ENCODE results near the gene KIF3A.
A peak's percentile ranks its signal among the peaks of the same experiment; 100 is the strongest.

The KIF3A gene

DNA sequence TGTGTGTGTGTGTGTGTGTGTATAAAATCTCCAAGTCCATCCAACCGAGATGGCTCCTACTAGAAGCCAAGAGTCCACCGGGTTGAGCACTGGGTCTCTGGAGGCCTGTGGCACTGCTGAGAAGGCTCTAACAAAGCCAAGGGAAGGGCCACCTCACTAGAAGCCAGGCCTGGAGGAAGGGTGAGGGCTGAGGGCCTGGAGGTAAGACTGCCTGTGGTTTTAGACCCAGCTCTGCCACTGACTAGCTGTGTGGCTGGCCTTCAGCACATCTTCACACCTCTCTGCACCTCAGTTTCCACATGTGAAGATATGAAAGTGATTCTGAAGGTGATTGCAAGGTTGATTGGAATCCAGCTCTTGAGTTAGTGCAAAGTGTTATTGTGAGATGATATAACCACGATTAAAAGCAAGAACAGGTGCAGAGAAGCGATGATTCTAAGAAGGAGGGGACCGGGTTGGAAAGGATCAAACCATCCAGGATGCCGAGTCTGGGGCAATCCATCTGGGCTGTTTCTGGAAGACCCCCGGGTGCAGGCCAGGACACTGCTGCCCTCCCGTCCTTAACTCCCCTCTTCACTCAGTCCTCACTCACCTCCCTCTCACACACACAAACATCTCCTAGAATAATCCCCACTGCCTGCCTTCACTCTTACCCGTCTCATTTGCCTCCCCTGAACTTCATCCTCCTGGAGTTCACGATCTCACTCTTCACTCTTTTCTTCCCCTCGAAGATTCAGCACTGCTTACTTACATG lies 61.2 kb downstream of the KIF3A start:
- DNase-seq, result no peak

GRCh38 chr5:132674671-132675506 lies 62.5 kb downstream of the KIF3A start:
- no peak for DNase-seq

- no peak for DNase-seq
Measured at GRCh38 chr5:132673939-132674630, 63.3 kb downstream of the KIF3A start, which contains the start of gene IL4. Gene IL4 (plus strand): TSS chr5:132673989. CDS start chr5:132674051, 62 bp downstream.

- no peak for DNase-seq
Measured at GRCh38 chr5:132673488-132673887, 63.9 kb downstream of the KIF3A start.

DNA sequence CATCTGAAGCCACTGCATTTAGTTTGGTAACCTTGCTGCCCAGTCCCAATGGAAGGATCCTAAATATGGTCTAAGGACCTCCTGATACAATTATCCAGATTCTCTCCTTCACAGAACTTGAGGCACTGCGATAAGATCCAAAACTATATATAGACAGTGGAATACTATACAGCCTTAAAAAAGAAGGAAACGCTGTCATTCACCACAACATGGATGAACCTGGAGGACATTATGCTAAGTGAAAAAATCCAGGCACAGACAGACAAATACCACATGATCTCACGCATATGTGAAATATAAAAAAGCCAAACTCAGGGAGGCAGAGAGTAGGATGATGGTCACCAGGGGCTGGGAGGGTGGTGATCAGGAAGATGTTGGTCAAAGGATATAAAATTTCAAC lies 66.3 kb downstream of the KIF3A start:
- no peak for DNase-seq

DNA sequence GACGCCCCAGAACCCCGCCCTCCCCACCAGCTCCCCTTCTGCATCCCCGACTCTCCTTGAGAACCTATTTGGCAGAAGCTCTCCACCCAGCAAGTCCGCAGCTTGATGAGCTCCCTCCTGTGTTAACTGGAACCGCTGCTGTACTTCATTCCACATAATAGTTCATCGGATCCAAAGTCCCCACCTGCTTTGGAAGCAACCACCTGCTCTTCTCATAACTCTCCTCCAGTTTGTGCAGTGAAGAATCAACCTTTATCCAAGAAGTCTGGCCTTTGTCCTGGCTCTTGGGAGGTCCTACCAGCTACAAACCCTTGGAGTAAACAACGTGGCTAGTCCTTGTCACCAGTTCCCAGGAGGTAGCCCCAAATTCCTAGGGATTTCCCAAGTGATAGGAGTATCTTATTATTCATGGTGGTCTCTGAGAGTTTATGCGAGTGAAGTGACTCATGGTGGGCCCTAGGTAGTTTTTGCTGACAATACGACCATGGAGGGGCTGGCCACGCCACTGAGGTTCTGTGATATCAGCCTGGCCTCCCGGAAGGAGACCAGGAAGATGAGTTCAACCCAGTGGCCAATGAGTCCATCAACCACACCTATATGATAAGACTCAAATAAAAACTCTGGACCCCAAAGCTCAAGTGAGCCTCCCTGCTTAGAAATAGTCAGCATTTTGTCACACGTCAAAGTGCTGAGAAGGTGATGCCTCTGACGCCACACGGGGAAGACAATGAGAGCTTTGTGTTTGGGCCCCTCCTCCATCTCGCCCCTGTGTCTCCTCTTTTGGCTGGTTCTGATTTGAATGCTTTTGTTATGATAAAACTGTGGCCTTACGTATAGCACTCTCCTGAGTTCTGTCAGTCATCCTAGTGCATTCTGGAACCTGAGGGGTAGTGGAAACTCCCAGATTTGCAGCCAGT lies 67.1 kb downstream of the KIF3A start:
- no peak for DNase-seq

DNA sequence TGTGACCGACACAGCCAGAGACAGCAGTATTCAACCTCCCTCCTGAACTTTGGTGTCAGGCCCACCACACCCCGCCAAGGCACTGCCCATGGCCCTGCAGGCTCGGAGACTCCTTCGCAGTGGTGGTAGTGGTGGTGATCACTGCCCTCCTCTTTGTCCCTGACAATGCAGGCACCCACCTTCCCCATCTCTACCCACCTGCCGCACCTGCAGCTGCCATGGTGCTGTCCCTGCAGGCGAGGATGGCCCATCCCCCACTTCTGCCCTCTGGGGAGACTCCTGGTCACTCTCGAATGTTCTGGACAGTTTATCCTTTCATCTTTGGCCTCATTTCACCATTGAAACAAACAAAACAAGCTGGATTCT lies 67.9 kb downstream of the KIF3A start:
- DNase-seq, result no peak

GRCh38 chr5:132668706-132669454 lies 68.5 kb downstream of the KIF3A start:
- DNase-seq, result no peak

DNA sequence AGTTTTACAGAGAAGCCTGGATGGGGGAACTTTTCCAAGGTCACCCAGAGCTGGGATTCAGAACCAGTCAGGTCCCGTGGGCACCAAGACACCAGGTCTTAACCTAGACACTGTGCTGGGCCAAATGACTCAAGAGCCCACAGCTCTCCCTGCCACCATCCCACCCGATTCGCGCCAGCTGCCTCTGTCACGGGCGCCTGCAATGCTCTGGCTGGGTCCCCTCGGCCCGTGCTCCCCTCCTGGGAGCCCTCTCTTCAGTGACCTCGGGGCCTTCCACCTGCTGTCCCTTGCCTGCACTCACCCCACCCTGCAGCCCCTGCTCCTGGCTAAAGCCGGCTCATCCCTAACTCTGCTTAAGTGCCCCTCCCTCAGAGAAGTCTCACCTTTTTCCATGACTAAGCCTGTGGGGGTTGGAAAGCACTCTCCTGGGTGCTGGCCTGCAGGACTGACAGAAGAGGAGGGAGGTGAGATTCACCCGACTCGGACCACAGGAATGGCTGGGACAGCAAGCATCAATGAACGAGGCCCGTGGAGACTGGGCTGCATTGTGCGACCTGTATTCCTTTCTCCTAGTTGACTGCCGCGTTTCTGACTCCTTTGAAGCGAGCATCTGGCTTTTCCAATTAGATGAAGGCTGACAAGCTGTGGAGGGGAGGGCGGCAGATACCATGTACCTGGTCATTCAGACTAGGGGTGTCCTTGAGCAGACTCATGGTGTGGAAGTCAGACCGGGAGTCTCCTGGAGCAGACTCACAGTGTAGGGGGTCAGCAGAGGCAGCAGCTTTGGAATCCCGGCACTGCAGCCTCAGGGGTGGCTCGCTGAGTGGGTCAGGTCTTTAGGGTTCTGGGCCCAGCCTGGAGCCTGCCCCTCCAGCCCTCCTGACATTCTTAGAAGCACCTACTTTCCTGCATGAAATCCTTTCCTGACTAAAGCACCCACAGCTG lies 69.3 kb downstream of the KIF3A start:
- no peak for DNase-seq

GRCh38 chr5:132667309-132667708 lies 70.0 kb downstream of the KIF3A start:
- no peak for DNase-seq

- no peak for DNase-seq
Measured at GRCh38 chr5:132666310-132667123, 70.8 kb downstream of the KIF3A start.

DNA sequence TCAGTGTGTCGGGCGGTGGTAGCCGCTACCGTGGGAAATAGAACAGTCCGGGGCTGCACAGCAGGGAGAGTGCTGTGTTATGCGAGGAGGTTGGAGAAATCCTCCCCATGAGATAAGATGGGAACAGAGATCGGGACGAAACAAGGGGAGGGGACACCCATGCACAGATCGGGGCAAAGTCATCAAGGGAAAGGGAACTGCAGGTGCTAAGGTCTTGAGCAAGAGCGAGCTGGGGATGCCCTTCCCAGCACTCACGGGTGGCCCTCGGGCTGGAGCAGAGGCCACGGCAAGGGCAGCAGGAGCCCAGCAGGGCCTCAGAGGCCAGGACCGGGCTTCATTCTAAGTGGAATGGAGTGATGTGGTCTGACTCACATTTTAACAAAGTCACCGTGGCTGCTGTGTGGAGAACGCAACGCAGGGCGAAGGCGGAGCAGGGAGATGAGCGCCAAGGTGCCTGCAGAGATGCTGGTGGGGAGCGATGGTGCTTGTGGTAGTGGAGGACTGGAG lies 71.7 kb downstream of the KIF3A start:
- no peak for DNase-seq

GRCh38 chr5:132664696-132665209 lies 72.6 kb downstream of the KIF3A start:
- no peak for DNase-seq

DNA sequence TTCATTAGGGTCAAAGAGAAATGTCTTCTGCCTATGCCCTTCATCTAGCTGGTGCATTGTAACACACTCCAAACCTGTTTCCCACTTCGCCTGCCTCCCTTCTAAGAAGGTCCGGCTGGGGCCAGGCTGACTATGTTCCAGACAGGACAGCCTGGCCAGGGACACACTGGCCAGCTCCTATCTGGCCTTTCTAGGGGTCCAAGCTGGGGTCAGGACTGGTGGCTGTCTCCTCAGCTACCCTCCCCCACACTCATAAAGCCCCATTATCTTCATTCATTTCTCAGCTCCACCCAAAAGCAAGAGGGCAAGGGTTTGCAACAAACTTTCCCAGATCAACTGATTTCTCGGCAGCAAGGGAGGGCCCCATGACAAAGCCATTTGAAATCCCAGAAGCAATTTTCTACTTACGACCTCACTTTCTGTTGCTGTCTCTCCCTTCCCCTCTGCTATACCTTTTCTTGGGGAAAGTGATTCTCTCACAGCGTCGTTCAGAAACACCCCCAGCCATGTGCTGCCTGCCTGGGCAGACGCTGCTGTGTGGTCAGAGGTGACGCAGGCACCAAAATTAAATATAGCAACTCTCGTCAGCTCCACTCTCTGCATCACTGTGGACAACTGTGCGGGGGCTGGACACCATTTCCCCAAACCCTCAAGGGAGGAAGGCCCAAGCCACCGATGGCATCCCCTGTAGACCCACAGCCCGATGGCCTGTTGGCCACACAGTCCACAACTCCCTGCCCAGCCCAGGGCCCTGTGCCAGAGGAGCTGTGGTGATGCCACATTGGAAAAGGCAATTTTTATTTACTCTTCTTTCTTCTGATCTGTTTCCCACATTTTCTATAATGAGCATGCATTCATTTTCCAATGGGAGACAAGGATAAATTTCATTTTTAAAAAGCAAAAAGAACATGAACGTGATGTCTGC lies 73.3 kb downstream of the KIF3A start:
- no peak for DNase-seq

GRCh38 chr5:132662925-132663770 lies 74.2 kb downstream of the KIF3A start:
- DNase-seq, result peak; percentile 22

GRCh38 chr5:132662004-132662401 lies 75.3 kb downstream of the KIF3A start:
- DNase-seq, result no peak

All from CD4-positive, alpha-beta T cell treated with Interleukin-17A for 4 hours (primary cell).